Muscle layer of colon (tissue), 2 donors: Measurements from ENCODE around the gene SCART1.

ENCODE experiments used
- H3K27ac ChIP-seq: one replicate; pipeline ENCODE4 v1.7.0; 2013; ENCODE audit warnings: low read depth, mild to moderate bottlenecking, low read length, moderate library complexity
- H3K27me3 ChIP-seq, 2 donors: one replicate each; pipeline ENCODE4 v1.7.0; 2013; ENCODE audit warnings: low read length in 2 of 2, mild to moderate bottlenecking in 2 of 2; ENCODE audit not compliant: insufficient read depth in 2 of 2, control insufficient read depth in 1 of 2
- H3K36me3 ChIP-seq: one replicate; pipeline ENCODE4 v1.7.0; 2013; ENCODE audit warnings: mild to moderate bottlenecking, low read length; ENCODE audit not compliant: insufficient read depth
- H3K4me1 ChIP-seq: one replicate; pipeline ENCODE4 v1.7.0; 2013; ENCODE audit warnings: mild to moderate bottlenecking, low read length; ENCODE audit not compliant: insufficient read depth
- H3K4me3 ChIP-seq, 2 donors: one replicate each; pipeline ENCODE4 v1.7.0; 2013; ENCODE audit warnings: low read length in 2 of 2, low read depth in 1 of 2, mild to moderate bottlenecking in 1 of 2, moderate library complexity in 1 of 2
- H3K9ac ChIP-seq: one replicate; pipeline ENCODE4 v1.7.0; 2013; ENCODE audit warnings: low read length
- H3K9me3 ChIP-seq: one replicate; pipeline ENCODE4 v1.7.0; 2013; ENCODE audit warnings: mild to moderate bottlenecking, low read length
- donor health status: abdominal sarcoma.
- donor health status: Adenocarcinoma of cecum.

Gene SCART1

GRCh38 chr10:133446979-133447378 lies 6.8 kb upstream of the SCART1 start:
- Histone ChIP-seq H3K9me3 (peaks cover 9% of the 10 kb centered on the region), H3K9ac (no peak overlapping the region)

GRCh38 chr10:133448120-133448519 lies 5.6 kb upstream of the SCART1 start:
- Histone ChIP-seq H3K27me3 (no peaks in the 10 kb centered on the region), H3K9me3 (peaks cover 9% of the 10 kb centered on the region), H3K9ac (no peak overlapping the region), H3K36me3 (no peaks in the 10 kb centered on the region), H3K4me3 (no peak overlapping the region), H3K27ac (no peak overlapping the region), H3K4me1 (no peaks in the 10 kb centered on the region)

More at GRCh38 chr10:133446979-133447378, 6.8 kb upstream of the SCART1 start:
- H3K4me3 ChIP-seq = no peak overlapping the region
- H3K4me1 ChIP-seq = no peaks in the 10 kb centered on the region
- H3K36me3 ChIP-seq = no peaks in the 10 kb centered on the region
- H3K27me3 ChIP-seq = no peaks in the 10 kb centered on the region
- H3K27ac ChIP-seq = no peak overlapping the region

DNA sequence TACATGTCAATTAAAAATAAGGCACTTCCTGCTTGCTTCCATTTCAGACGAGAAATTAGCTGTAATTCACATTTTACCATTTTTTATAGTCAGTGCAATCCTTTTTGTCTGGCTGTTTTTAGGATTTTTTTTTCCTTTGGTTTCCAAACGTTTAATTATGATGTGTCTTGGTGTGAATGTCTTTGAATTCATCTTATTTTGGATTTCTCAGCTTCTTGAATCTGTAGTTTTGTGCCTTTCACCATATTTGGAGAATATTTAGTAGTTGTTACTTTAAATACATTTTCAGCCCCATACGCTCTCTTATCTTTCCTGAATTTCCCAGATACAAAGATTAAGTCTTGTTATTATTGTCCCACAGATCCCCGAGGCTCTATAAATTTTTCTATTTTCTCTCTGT lies 2.4 kb upstream of the SCART1 start:
- Histone ChIP-seq H3K27me3 (no peaks in the 10 kb centered on the region), H3K9ac (no peak overlapping the region), H3K27ac (no peak overlapping the region), H3K4me1 (no peaks in the 10 kb centered on the region), H3K9me3 (peaks cover 9% of the 10 kb centered on the region), H3K4me3 (no peak overlapping the region), H3K36me3 (no peaks in the 10 kb centered on the region)

- Histone ChIP-seq H3K36me3 (no peaks in the 10 kb centered on the region), H3K27me3 (no peaks in the 10 kb centered on the region), H3K4me1 (no peaks in the 10 kb centered on the region), H3K4me3 (no peak overlapping the region), H3K27ac (no peak overlapping the region), H3K9me3 (peaks cover 9% of the 10 kb centered on the region), H3K9ac (no peak overlapping the region)
These were observed 1.3 kb upstream of the SCART1 start for GRCh38 chr10:133452453-133452852.

DNA sequence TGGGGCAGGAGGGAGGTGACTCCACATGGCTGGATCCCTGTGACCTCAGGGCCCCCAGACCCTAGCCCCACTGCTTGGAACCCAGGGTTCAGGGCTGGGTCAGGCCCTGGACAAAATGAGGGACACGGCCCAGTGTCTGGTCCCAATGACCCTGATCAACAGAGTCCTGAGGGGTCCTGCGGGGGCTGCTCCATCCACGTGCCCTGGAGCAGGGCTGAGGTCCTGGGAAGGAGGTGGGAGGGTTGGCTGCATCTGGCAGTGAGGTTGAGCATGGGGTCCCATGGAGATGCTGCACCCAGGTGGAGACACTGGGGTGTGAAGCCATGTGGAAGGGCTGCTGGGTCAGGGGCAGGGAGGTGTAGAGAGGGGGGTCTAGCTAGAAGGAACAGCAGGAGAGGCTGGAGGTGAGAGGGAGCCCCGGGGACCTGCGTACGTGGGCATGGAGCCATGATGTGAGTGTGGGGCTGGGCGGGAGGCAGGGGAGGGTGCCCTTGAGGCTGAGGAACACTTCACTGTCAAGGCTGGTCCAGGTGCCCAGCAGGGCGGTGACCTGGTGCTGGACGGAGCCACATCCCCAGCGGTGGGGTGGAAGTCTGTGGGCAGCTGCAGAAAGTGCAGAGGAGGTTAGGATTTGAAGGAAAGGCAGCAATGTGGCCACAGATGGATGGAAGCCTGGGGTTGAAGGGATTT lies 604 bp downstream of the SCART1 start:
- Histone ChIP-seq H3K9ac (no peak overlapping the region), H3K9me3 (no peaks in the 10 kb centered on the region), H3K36me3 (no peaks in the 10 kb centered on the region), H3K27ac (no peak overlapping the region), H3K4me3 (no peak overlapping the region), H3K4me1 (no peaks in the 10 kb centered on the region), H3K27me3 (no peaks in the 10 kb centered on the region)

- H3K9ac ChIP-seq = no peak overlapping the region
- no peak overlapping the region for H3K4me3 ChIP-seq
- no peaks in the 10 kb centered on the region for H3K9me3 ChIP-seq
- H3K27me3 ChIP-seq = no peaks in the 10 kb centered on the region
- H3K4me1 ChIP-seq = no peaks in the 10 kb centered on the region
- H3K27ac ChIP-seq = no peak overlapping the region
- H3K36me3 ChIP-seq = no peaks in the 10 kb centered on the region
These were observed 1.5 kb downstream of the SCART1 start for GRCh38 chr10:133455196-133455595.

GRCh38 chr10:133455611-133456031 lies 1.9 kb downstream of the SCART1 start:
- Histone ChIP-seq H3K27ac (no peak overlapping the region), H3K27me3 (no peaks in the 10 kb centered on the region), H3K9ac (no peak overlapping the region), H3K4me3 (no peak overlapping the region), H3K9me3 (no peaks in the 10 kb centered on the region), H3K4me1 (no peaks in the 10 kb centered on the region), H3K36me3 (no peaks in the 10 kb centered on the region)

- no peak overlapping the region for H3K9ac ChIP-seq
- H3K27me3 ChIP-seq = no peaks in the 10 kb centered on the region
- H3K4me3 ChIP-seq = no peak overlapping the region
- no peaks in the 10 kb centered on the region for H3K9me3 ChIP-seq
- no peaks in the 10 kb centered on the region for H3K4me1 ChIP-seq
- no peaks in the 10 kb centered on the region for H3K36me3 ChIP-seq
- no peak overlapping the region for H3K27ac ChIP-seq
These were observed 2.6 kb downstream of the SCART1 start for GRCh38 chr10:133456041-133456951.

GRCh38 chr10:133457100-133457841 lies 3.5 kb downstream of the SCART1 start:
- no peaks in the 10 kb centered on the region for H3K27me3 ChIP-seq
- no peak overlapping the region for H3K4me3 ChIP-seq
- no peaks in the 10 kb centered on the region for H3K4me1 ChIP-seq
- no peak overlapping the region for H3K27ac ChIP-seq
- H3K9ac ChIP-seq = no peak overlapping the region
- H3K36me3 ChIP-seq = no peaks in the 10 kb centered on the region
- H3K9me3 ChIP-seq = no peaks in the 10 kb centered on the region

GRCh38 chr10:133458021-133458709 lies 4.4 kb downstream of the SCART1 start:
- Histone ChIP-seq H3K36me3 (no peaks in the 10 kb centered on the region), H3K27ac (no peak overlapping the region), H3K9me3 (no peaks in the 10 kb centered on the region), H3K4me1 (no peaks in the 10 kb centered on the region), H3K4me3 (no peak overlapping the region), H3K9ac (no peak overlapping the region), H3K27me3 (no peaks in the 10 kb centered on the region)
